ENCODE data around the gene CCDC201.

CCDC201 gene

GRCh38 chr7:45873035-45873354 lies at the start of gene CCDC201:
Gene CCDC201 (minus strand): TSS chr7:45873082. CDS start chr7:45873007, 75 bp downstream.
- TF ChIP-seq CTCF (IDR thresholded peaks at IDR 0.05; ENCODE audit: insufficient read depth, low read depth, low read length, missing control alignments), result no peak
- no peak for DNase-seq (ENCODE audit: low read depth)
- no peak within 1 kb of the TSS for H3K4me3 ChIP-seq (ENCODE audit: low read depth, low read length)

- no peak overlapping the region; the same call in 1 of the 2 replicates for H3K4me3 ChIP-seq (ENCODE audit: low read depth, low read length)
- TF ChIP-seq CTCF (IDR thresholded peaks at IDR 0.05; ENCODE audit: insufficient read depth, low read depth, low read length, missing control alignments), result peak; percentile 65
Observed at GRCh38 chr7:45921699-45922519, 49.0 kb upstream of the CCDC201 start.

DNA sequence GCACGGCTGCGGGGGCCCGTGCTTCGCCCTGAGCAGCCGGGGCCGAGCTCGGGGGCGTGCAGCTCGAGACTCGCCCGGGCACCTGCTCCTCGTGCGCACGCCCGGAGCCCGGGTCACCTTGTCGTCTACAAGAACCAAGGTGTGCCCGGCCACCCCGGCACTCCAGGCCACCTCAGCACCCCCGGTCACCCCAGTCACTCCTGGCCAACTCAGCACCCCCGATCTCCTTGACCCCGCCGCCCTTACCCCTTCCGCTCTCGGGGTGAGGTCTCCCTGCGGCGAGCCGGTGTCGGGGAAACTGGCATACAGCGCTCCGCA lies 48.5 kb upstream of the CCDC201 start:
- H3K4me3 ChIP-seq (ENCODE audit: low read depth, low read length), result peak overlapping the region; percentile 31; the same call in 1 of the 2 replicates
- no peak for TF ChIP-seq CTCF (IDR thresholded peaks at IDR 0.05; ENCODE audit: insufficient read depth, low read depth, low read length, missing control alignments)
- no peak for DNase-seq (ENCODE audit: low read depth)

More at GRCh38 chr7:45921699-45922519, 49.0 kb upstream of the CCDC201 start:
- DNase-seq (ENCODE audit: low read depth), result peak; percentile 44

GRCh38 chr7:45920502-45921380 lies 47.9 kb upstream of the CCDC201 start, which contains the start of gene IGFBP3:
Gene IGFBP3 (minus strand): TSS chr7:45921272. CDS start chr7:45921140, 132 bp downstream.
- no peak for TF ChIP-seq CTCF (IDR thresholded peaks at IDR 0.05; ENCODE audit: insufficient read depth, low read depth, low read length, missing control alignments)
- peak; percentile 48 for DNase-seq (ENCODE audit: low read depth)
- peak within 1 kb of the TSS; percentile 31 for H3K4me3 ChIP-seq (ENCODE audit: low read depth, low read length)

- no peak for DNase-seq (ENCODE audit: low read depth)
- no peak overlapping the region for H3K4me3 ChIP-seq (ENCODE audit: low read depth, low read length)
Observed at GRCh38 chr7:45919993-45920459, 47.1 kb upstream of the CCDC201 start.

More at GRCh38 chr7:45919993-45920459, 47.1 kb upstream of the CCDC201 start:
- TF ChIP-seq CTCF (IDR thresholded peaks at IDR 0.05; ENCODE audit: insufficient read depth, low read depth, low read length, missing control alignments), result no peak
